HepG2 (cell line): ENCODE measurements around the gene WFDC9. TPM values are rescaled to one million over a fixed set of nuclear protein-coding genes. Genes with fewer than 3 reads are reported as not detected.

ENCODE experiments used
- ATF6 ChIP-seq: sonication (generic); formaldehyde crosslinking; conservative IDR thresholded peaks from 2 replicates; pipeline ENCODE4 v1.4.0; 2020; ENCODE audit warnings: missing genetic modification reagents
- BATF2 ChIP-seq: sonication (generic); formaldehyde crosslinking; IDR thresholded peaks from 2 replicates; pipeline ENCODE4 v1.8.0; 2022; ENCODE audit warnings: mild to moderate bottlenecking, missing genetic modification reagents, moderate library complexity
- HOXA9 ChIP-seq: sonication (generic); formaldehyde crosslinking; IDR thresholded peaks from 2 replicates; pipeline ENCODE4 v1.8.1; 2022; ENCODE audit warnings: missing genetic modification reagents, mild to moderate bottlenecking, moderate library complexity, borderline replicate concordance
- ISL2 ChIP-seq: sonication (generic); formaldehyde crosslinking; IDR thresholded peaks from 2 replicates; pipeline ENCODE4 v1.5.0; 2020; ENCODE audit warnings: missing genetic modification reagents
- KLF6 ChIP-seq: IDR thresholded peaks from 2 replicates; pipeline ENCODE4 v1.8.0; 2016; ENCODE audit warnings: missing biosample characterization, missing genetic modification reagents
- MED13 ChIP-seq: sonication (generic); formaldehyde crosslinking; IDR thresholded peaks from 2 replicates; pipeline ENCODE4 v1.5.0; 2020; ENCODE audit warnings: missing genetic modification reagents
- NRL ChIP-seq: sonication (generic); formaldehyde crosslinking; IDR thresholded peaks from 2 replicates; pipeline ENCODE4 v1.5.0; 2020; ENCODE audit warnings: missing genetic modification reagents, mild to moderate bottlenecking, moderate library complexity, borderline replicate concordance
- ZNF446 ChIP-seq: sonication (generic); formaldehyde crosslinking; IDR thresholded peaks from 2 replicates; pipeline ENCODE4 v1.5.0; 2020; ENCODE audit warnings: mild to moderate bottlenecking, missing genetic modification reagents
- ZNF569 ChIP-seq: sonication (generic); formaldehyde crosslinking; IDR thresholded peaks from 2 replicates; pipeline ENCODE4 v1.5.0; 2020; ENCODE audit warnings: mild to moderate bottlenecking, missing genetic modification reagents, moderate library complexity, borderline replicate concordance
- polyA plus RNA-seq, 8 experiments: library from polyadenylated mRNA; depleted of rRNA in 3 of 8; stranded (reverse) in 7 of 8; unstranded in 1 of 8; fragments of >200 nt; fragmentation: Illumina TruSeq in 4 of 8; extraction: Trizol in 4 of 8; gene quantifications; 2 replicates each; pipeline versions ENCODE4 v1.2.1 to v1.2.3, GENCODE V29; 2011 to 2016; ENCODE audit warnings: low read depth in 4 of 8, missing spikeins in 1 of 8, mixed read lengths in 1 of 8; ENCODE audit not compliant: insufficient read depth in 1 of 8
- small RNA-seq, 3 experiments: library from RNA; depleted of rRNA; stranded (forward); fragments of <200 nt; gene quantifications; one replicate each; pipeline ENCODE3, GENCODE V24; 2012; ENCODE audit warnings: low read depth in 2 of 3, low replicate concordance in 1 of 3; ENCODE audit not compliant: insufficient read length in 3 of 3, insufficient read depth in 2 of 3
- total RNA-seq, 5 experiments: library from RNA; depleted of rRNA; stranded (reverse); fragments of >200 nt; fragmentation: Illumina TruSeq; extraction: Trizol; gene quantifications; 2 replicates each; pipeline ENCODE4 v1.2.3, GENCODE V29; 2016; ENCODE audit warnings: low read depth in 1 of 5

Gene WFDC9
- total and polyA plus RNA-seq, 2 of the 13 experiments (the other 11 are each of a cell fraction or from before 2014, with no cell fraction given): not detected

GRCh38 chr20:45564760-45565276 is 66.3 kb downstream of the WFDC9 start (continued):
- TF ChIP-seq ATF6 (no peak), HOXA9 (CRISPR knock-in tag) (no peak), ISL2 (CRISPR knock-in tag) (no peak), NRL (CRISPR knock-in tag) (no peak), ZNF569 (CRISPR knock-in tag) (no peak), MED13 (CRISPR knock-in tag) (no peak), KLF6 (CRISPR knock-in tag) (no peak), ZNF446 (CRISPR knock-in tag) (no peak), BATF2 (CRISPR knock-in tag) (no peak)

Small RNA genes within 50 kb of the gene (small RNA-seq; reads per million reads assigned to genes)
- 0 reads per million in 3 experiments for gene RNA5SP485

Other genes with a start within 250 kb of the WFDC9 start
- 16.7 and 19.6 TPM in 2 replicates for gene DBNDD2, start 223.0 kb downstream of the WFDC9 start, total RNA-seq (2016; rRNA removed; fragmentation: Illumina TruSeq; extraction: Trizol)
- 47.6 and 50.4 TPM in 2 replicates for gene DBNDD2, start 223.0 kb downstream of the WFDC9 start, polyA plus RNA-seq (2011; rRNA removed)
- gene PIGT, start 215.1 kb downstream of the WFDC9 start, total RNA-seq (2016; rRNA removed; fragmentation: Illumina TruSeq; extraction: Trizol): 26.4 and 65.9 TPM in 2 replicates
- 74.1 and 85.7 TPM in 2 replicates for gene PIGT, start 215.1 kb downstream of the WFDC9 start, polyA plus RNA-seq (2011; rRNA removed)
- gene WFDC2, start 161.5 kb downstream of the WFDC9 start, total RNA-seq (2016; rRNA removed; fragmentation: Illumina TruSeq; extraction: Trizol): not detected in 2 replicates
- gene WFDC2, start 161.5 kb downstream of the WFDC9 start, polyA plus RNA-seq (2011; rRNA removed): 0.13 and 0.33 TPM in 2 replicates
- gene SPINT3, start 115.7 kb downstream of the WFDC9 start, total RNA-seq (2016; rRNA removed; fragmentation: Illumina TruSeq; extraction: Trizol): not detected in 2 replicates
- not detected in 2 replicates for gene SPINT3, start 115.7 kb downstream of the WFDC9 start, polyA plus RNA-seq (2011; rRNA removed)
- gene WFDC6, start 91.8 kb downstream of the WFDC9 start, total RNA-seq (2016; rRNA removed; fragmentation: Illumina TruSeq; extraction: Trizol): not detected in 2 replicates
- gene WFDC6, start 91.8 kb downstream of the WFDC9 start, polyA plus RNA-seq (2011; rRNA removed): not detected in 2 replicates
- not detected in 2 replicates for gene EPPIN, start 83.9 kb downstream of the WFDC9 start, total RNA-seq (2016; rRNA removed; fragmentation: Illumina TruSeq; extraction: Trizol)
- not detected in 2 replicates for gene EPPIN, start 83.9 kb downstream of the WFDC9 start, polyA plus RNA-seq (2011; rRNA removed)
- gene WFDC8, start 52.0 kb downstream of the WFDC9 start, total RNA-seq (2016; rRNA removed; fragmentation: Illumina TruSeq; extraction: Trizol): not detected in 2 replicates
- gene WFDC8, start 52.0 kb downstream of the WFDC9 start, polyA plus RNA-seq (2011; rRNA removed): not detected in 2 replicates
- gene WFDC10A, start 1.5 kb downstream of the WFDC9 start, total RNA-seq (2016; rRNA removed; fragmentation: Illumina TruSeq; extraction: Trizol): not detected in 2 replicates
- not detected in 2 replicates for gene WFDC10A, start 1.5 kb downstream of the WFDC9 start, polyA plus RNA-seq (2011; rRNA removed)
- gene WFDC11, start 39.0 kb upstream of the WFDC9 start, total RNA-seq (2016; rRNA removed; fragmentation: Illumina TruSeq; extraction: Trizol): not detected in 2 replicates
- not detected in 2 replicates for gene WFDC11, start 39.0 kb upstream of the WFDC9 start, polyA plus RNA-seq (2011; rRNA removed)
- gene WFDC13, start 70.8 kb upstream of the WFDC9 start, total RNA-seq (2016; rRNA removed; fragmentation: Illumina TruSeq; extraction: Trizol): not detected in 2 replicates
- not detected in 2 replicates for gene WFDC13, start 70.8 kb upstream of the WFDC9 start, polyA plus RNA-seq (2011; rRNA removed)
- not detected in 2 replicates for gene WFDC10B, start 73.7 kb upstream of the WFDC9 start, total RNA-seq (2016; rRNA removed; fragmentation: Illumina TruSeq; extraction: Trizol)
- gene WFDC10B, start 73.7 kb upstream of the WFDC9 start, polyA plus RNA-seq (2011; rRNA removed): 0.24 TPM in 1 of 2 replicates, not detected in the other
- gene SPINT4, start 91.1 kb upstream of the WFDC9 start, total RNA-seq (2016; rRNA removed; fragmentation: Illumina TruSeq; extraction: Trizol): not detected in 2 replicates
- not detected in 2 replicates for gene SPINT4, start 91.1 kb upstream of the WFDC9 start, polyA plus RNA-seq (2011; rRNA removed)
- 0.40 and 0.58 TPM in 2 replicates for gene WFDC3, start 160.6 kb upstream of the WFDC9 start, total RNA-seq (2016; rRNA removed; fragmentation: Illumina TruSeq; extraction: Trizol)
- gene WFDC3, start 160.6 kb upstream of the WFDC9 start, polyA plus RNA-seq (2011; rRNA removed): 0.33 TPM in 1 of 2 replicates, not detected in the other
- gene DNTTIP1, start 160.7 kb upstream of the WFDC9 start, total RNA-seq (2016; rRNA removed; fragmentation: Illumina TruSeq; extraction: Trizol): 23.2 and 40.1 TPM in 2 replicates
- 56.7 and 56.8 TPM in 2 replicates for gene DNTTIP1, start 160.7 kb upstream of the WFDC9 start, polyA plus RNA-seq (2011; rRNA removed)
- 123 and 139 TPM in 2 replicates for gene UBE2C, start 181.4 kb upstream of the WFDC9 start, total RNA-seq (2016; rRNA removed; fragmentation: Illumina TruSeq; extraction: Trizol)
- gene UBE2C, start 181.4 kb upstream of the WFDC9 start, polyA plus RNA-seq (2011; rRNA removed): 58.6 and 100 TPM in 2 replicates
- 4.7 and 7.1 TPM in 2 replicates for gene TNNC2, start 196.0 kb upstream of the WFDC9 start, total RNA-seq (2016; rRNA removed; fragmentation: Illumina TruSeq; extraction: Trizol)
- gene TNNC2, start 196.0 kb upstream of the WFDC9 start, polyA plus RNA-seq (2011; rRNA removed): 1.8 and 2.5 TPM in 2 replicates
- 9.3 and 12.8 TPM in 2 replicates for gene SNX21, start 202.5 kb upstream of the WFDC9 start, total RNA-seq (2016; rRNA removed; fragmentation: Illumina TruSeq; extraction: Trizol)
- gene SNX21, start 202.5 kb upstream of the WFDC9 start, polyA plus RNA-seq (2011; rRNA removed): 7.7 and 9.3 TPM in 2 replicates
- 31.4 and 39.1 TPM in 2 replicates for gene ACOT8, start 226.1 kb upstream of the WFDC9 start, total RNA-seq (2016; rRNA removed; fragmentation: Illumina TruSeq; extraction: Trizol)
- 45.5 and 54.4 TPM in 2 replicates for gene ACOT8, start 226.1 kb upstream of the WFDC9 start, polyA plus RNA-seq (2011; rRNA removed)
- 5.8 and 7.3 TPM in 2 replicates for gene ZSWIM3, start 226.3 kb upstream of the WFDC9 start, total RNA-seq (2016; rRNA removed; fragmentation: Illumina TruSeq; extraction: Trizol)
- gene ZSWIM3, start 226.3 kb upstream of the WFDC9 start, polyA plus RNA-seq (2011; rRNA removed): 5.2 and 7.1 TPM in 2 replicates
- 11.7 and 16.5 TPM in 2 replicates for gene ZSWIM1, start 249.9 kb upstream of the WFDC9 start, total RNA-seq (2016; rRNA removed; fragmentation: Illumina TruSeq; extraction: Trizol)
- gene ZSWIM1, start 249.9 kb upstream of the WFDC9 start, polyA plus RNA-seq (2011; rRNA removed): 9.0 and 9.5 TPM in 2 replicates